K562 (cell line): ENCODE results near the gene WWOX. TPM values are rescaled to one million over a fixed set of nuclear protein-coding genes. Genes with fewer than 3 reads are reported as not detected.

Source experiments
- CEBPZ ChIP-seq: fragments of 150-350 bp; IDR thresholded peaks from 2 replicates; pipeline ENCODE4 v1.6.1; 2014; ENCODE audit warnings: low read depth, mild to moderate bottlenecking, low read length, borderline replicate concordance
- EP300 ChIP-seq: IDR thresholded peaks from 2 replicates; pipeline ENCODE4 v1.6.1; 2012; ENCODE audit warnings: low read length, improper control_type of control experiment
- FUS ChIP-seq: fragments of 200-400 bp; formaldehyde crosslinking; optimal IDR thresholded peaks from 2 replicates; pipeline ENCODE3; 2017; ENCODE audit warnings: low read depth, low read length
- MYBL2 ChIP-seq, 2 experiments: fragments of 450-650 bp in 1 of 2; sonication (generic) in 1 of 2; formaldehyde crosslinking in 1 of 2; IDR thresholded peaks; 2 replicates each; pipeline versions ENCODE4 v1.6.1 to v1.8.1; 2017 to 2022; ENCODE audit warnings: borderline replicate concordance in 1 of 2, inconsistent platforms in 1 of 2, low read depth in 1 of 2, mild to moderate bottlenecking in 1 of 2, missing genetic modification reagents in 1 of 2, moderate library complexity in 1 of 2
- NCOA1 ChIP-seq: fragments of 450-650 bp; IDR thresholded peaks from 2 replicates; pipeline ENCODE4 v1.6.1; 2016; ENCODE audit warnings: low read depth
- PHF8 ChIP-seq: fragments of 200-600 bp; sonication (generic); IDR thresholded peaks from 2 replicates; pipeline ENCODE4 v1.6.1; 2012; ENCODE audit warnings: mixed run types, mild to moderate bottlenecking, inconsistent platforms, low read length, moderate library complexity, borderline replicate concordance
- SMC3 ChIP-seq: conservative IDR thresholded peaks from 2 replicates; pipeline ENCODE4 v1.6.1; 2011; ENCODE audit warnings: low read depth, low read length, improper control_type of control experiment; ENCODE audit not compliant: insufficient read depth
- TCF15 ChIP-seq: fragments of 250-450 bp; sonication (Bioruptor Pico); IDR thresholded peaks from 2 replicates; pipeline ENCODE4 v1.8.0; 2022; ENCODE audit warnings: moderate library complexity, mild to moderate bottlenecking, inconsistent platforms
- ZBTB40 ChIP-seq, 2 experiments: fragments of 450-650 bp in 1 of 2; sonication (generic) in 1 of 2; formaldehyde crosslinking in 1 of 2; IDR thresholded peaks; 2 replicates each; pipeline versions ENCODE4 v1.7.1 to v1.9.0; 2016 to 2022; ENCODE audit warnings: inconsistent platforms in 1 of 2, mild to moderate bottlenecking in 1 of 2, missing genetic modification reagents in 1 of 2
- ZNF174 ChIP-seq: fragments of 250-450 bp; sonication (Bioruptor Pico); IDR thresholded peaks from 2 replicates; pipeline ENCODE4 v1.4.0; 2020; ENCODE audit warnings: mild to moderate bottlenecking
- ZNF184 ChIP-seq: sonication (generic); formaldehyde crosslinking; IDR thresholded peaks from 2 replicates; pipeline ENCODE4 v1.5.0; 2020; ENCODE audit warnings: missing genetic modification reagents
- polyA plus RNA-seq, 8 experiments: library from polyadenylated mRNA; depleted of rRNA in 4 of 8; stranded (reverse) in 5 of 8; unstranded in 3 of 8; fragments of >200 nt; fragmentation: Nextera tagmentation in 2 of 8; fragmentation: Illumina TruSeq in 1 of 8; extraction: Ambion mirVana in 2 of 8; extraction: Trizol in 1 of 8; gene quantifications; 2 replicates each; pipeline versions ENCODE4 v1.2.1 to v1.2.3, GENCODE V29; 2011 to 2014; ENCODE audit warnings: inconsistent platforms in 1 of 8, missing spikeins in 1 of 8
- total RNA-seq, 7 experiments: library from RNA; depleted of rRNA in 6 of 7; stranded (reverse); fragments of >200 nt in 6 of 7; fragmentation: Illumina TruSeq in 2 of 7; extraction: Trizol in 2 of 7; gene quantifications; 2 replicates each; pipeline versions ENCODE4 v1.2.1 to v1.2.3, GENCODE V29; 2011 to 2021; ENCODE audit warnings: low replicate concordance in 1 of 7

The WWOX gene
- total and polyA plus RNA-seq, 9 of the 15 experiments (the other 6 are each of a cell fraction or from before 2014, with no cell fraction given), result 1.6 to 22.7 (median 8.1) TPM

- TF ChIP-seq CEBPZ, result no peak
- no peak for TF ChIP-seq SMC3
- TF ChIP-seq ZBTB40 (IDR thresholded peaks at IDR 0.05), result no peak
- TF ChIP-seq ZBTB40 (CRISPR knock-in tag; IDR thresholded peaks at IDR 0.05), result no peak
- no peak for TF ChIP-seq NCOA1
- no peak for TF ChIP-seq ZNF174
- no peak for TF ChIP-seq FUS
- no peak for TF ChIP-seq PHF8
- no peak for TF ChIP-seq TCF15 (CRISPR knock-in tag)
- no peak for TF ChIP-seq MYBL2 (IDR thresholded peaks at IDR 0.05; ENCODE audit: low read depth)
- TF ChIP-seq MYBL2 (CRISPR knock-in tag; IDR thresholded peaks at IDR 0.05; ENCODE audit: borderline replicate concordance), result no peak
- TF ChIP-seq ZNF184 (CRISPR knock-in tag), result no peak
- no peak for TF ChIP-seq EP300
These were observed 851.3 kb downstream of the WWOX start (continued) for GRCh38 chr16:78950768-78951167.
